A549 treated with AZD2906 at 1 μM for 4 hours (cell line): ENCODE results near the gene ZNF483. TPM values are rescaled to one million over a fixed set of nuclear protein-coding genes. Genes with fewer than 3 reads are reported as not detected.

Experiments used
- total RNA-seq: library from RNA; stranded (reverse); fragments of 200-300 nt; extraction: Qiagen RNA extraction; gene quantifications from 5 replicates; pipeline ENCODE4 v1.2.3, GENCODE V29; 2022

The ZNF483 gene
- total RNA-seq, result 0.31 to 1.1 TPM (median 0.49 TPM) in 5 replicates

GRCh38 chr9:111525056-111525977 lies at the start of gene ZNF483:
ZNF483 (plus strand) TSS chr9:111525179; CDS start chr9:111527396, 2,217 bp downstream.

DNA sequence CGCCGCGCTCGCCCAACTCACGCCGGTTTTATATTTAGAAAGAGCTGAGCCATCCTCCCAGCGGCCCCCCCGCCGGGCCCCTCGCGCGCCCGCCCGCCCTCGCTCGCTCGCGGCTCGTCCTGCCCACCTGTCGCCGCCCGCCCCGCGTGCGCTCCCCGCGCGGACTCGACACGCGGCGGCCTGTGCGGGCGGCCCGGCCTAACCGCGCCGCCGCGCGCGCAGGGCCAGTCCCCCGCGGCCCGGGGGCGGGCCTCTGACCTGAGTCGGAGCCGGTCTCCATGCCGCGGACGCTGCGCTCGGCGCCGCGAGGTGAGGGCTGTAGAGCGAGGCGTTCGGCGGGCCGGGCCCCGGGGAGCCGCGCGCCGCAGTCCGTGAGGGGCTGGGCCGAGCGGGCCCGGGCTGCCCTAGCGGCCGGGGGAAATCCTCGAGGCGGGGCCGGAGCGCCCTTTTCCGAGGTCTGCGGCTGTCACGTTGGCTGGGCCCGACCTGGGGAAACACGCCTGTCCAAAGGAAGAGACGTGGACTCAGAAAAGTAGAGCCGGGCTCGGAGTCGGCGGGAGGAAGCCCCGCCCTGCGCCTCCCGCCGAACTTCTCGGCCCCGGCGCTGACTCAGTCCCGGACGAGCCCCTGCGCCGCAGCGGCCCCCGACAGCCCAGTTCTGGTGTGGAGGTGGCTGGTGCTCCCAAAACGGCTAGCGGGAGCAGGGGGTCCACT lies 41.0 kb upstream of the ZNF483 start, which contains the start of gene ECPAS:
Gene ECPAS (minus strand): TSS at position 526 of the 714 bp plus-strand sequence. CDS start 11,465 bp downstream, outside the sequence.

GRCh38 chr9:111599092-111599954 lies 74.3 kb downstream of the ZNF483 start, which contains the start of gene PTGR1:
PTGR1 (minus strand) TSS chr9:111599647; CDS start chr9:111597422, 2,225 bp downstream.

Other genes with a start within 250 kb of the ZNF483 start
- gene OR2K2, start 195.0 kb upstream of the ZNF483 start, total RNA-seq, result not detected in 5 replicates
- gene ECPAS, start 40.8 kb upstream of the ZNF483 start, total RNA-seq, result 34.9 to 51.1 TPM (median 36.3 TPM) in 5 replicates
- 287 to 342 TPM (median 309 TPM) in 5 replicates for gene PTGR1, start 74.5 kb downstream of the ZNF483 start, total RNA-seq
- gene DNAJC25, start 106.2 kb downstream of the ZNF483 start, total RNA-seq, result 10.1 to 11.0 TPM (median 10.5 TPM) in 5 replicates
- gene GNG10, start 136.4 kb downstream of the ZNF483 start, total RNA-seq, result 65.3 to 70.9 TPM (median 67.7 TPM) in 5 replicates